SK-N-DZ (cell line): ENCODE measurements around the gene CD63.

Experiments used
- DNase-seq: peaks from one replicate; pipeline ENCODE4 v3.0.0-alpha.2; 2015; ENCODE audit warnings: low spot score

The CD63 gene

DNA sequence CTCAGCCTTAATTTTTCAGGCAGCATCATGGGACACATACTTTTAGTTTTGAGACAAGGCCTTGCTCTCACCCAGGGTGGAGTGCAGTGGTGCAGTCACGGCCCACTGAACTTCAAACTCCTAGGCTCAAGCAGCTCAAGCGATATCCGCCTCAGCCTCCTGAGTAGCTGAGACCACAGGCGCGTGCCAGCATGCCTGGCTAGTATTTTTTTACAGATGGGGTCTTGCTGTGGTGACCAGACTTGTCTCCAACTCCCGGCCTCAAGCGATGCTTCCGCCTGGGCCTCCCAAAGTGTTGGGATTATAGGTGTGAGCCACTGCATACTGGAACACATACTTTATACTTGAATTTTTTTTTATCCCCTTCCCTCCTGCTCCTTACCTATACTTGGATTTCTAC lies 5.9 kb downstream of the CD63 start:
- no peak for DNase-seq

DNA sequence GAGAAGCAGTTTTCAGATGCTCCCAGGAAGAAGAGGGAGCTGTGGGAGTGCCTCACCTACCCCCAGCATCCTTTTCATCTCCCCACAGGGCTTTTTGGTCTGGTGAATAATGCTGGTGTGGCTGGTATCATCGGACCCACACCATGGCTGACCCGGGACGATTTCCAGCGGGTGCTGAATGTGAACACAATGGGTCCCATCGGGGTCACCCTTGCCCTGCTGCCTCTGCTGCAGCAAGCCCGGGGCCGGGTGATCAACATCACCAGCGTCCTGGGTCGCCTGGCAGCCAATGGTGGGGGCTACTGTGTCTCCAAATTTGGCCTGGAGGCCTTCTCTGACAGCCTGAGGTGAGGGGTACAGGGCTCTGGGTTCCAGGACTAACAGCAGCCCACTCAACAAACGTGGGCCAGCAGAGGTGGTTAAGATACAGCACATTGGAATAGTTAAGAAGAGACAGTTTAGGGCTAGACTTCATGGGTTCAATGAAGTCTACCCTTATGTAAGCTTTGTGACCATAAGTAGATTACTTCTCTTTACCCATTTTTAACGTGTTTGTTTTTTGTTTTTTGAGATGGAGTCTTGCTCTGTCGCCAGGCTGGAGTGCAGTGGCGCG lies 7.1 kb downstream of the CD63 start:
- no peak for DNase-seq

DNA sequence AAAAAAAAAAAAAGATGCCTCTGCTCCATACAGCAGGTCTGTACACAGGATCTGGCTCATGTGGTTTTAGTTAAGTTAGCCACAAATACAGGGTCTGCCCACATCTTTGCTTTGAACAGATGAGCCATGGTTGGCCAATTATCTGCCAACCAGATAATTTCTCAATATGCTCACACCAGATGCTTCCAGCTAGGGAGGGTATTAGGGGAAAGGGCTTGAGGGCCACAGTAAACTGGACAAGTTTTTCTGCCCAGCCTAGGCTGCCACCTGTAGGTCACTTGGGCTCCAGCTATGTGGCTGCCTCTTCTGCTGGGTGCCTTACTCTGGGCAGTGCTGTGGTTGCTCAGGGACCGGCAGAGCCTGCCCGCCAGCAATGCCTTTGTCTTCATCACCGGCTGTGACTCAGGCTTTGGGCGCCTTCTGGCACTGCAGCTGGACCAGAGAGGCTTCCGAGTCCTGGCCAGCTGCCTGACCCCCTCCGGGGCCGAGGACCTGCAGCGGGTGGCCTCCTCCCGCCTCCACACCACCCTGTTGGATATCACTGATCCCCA lies 7.8 kb downstream of the CD63 start:
- no peak for DNase-seq

DNA sequence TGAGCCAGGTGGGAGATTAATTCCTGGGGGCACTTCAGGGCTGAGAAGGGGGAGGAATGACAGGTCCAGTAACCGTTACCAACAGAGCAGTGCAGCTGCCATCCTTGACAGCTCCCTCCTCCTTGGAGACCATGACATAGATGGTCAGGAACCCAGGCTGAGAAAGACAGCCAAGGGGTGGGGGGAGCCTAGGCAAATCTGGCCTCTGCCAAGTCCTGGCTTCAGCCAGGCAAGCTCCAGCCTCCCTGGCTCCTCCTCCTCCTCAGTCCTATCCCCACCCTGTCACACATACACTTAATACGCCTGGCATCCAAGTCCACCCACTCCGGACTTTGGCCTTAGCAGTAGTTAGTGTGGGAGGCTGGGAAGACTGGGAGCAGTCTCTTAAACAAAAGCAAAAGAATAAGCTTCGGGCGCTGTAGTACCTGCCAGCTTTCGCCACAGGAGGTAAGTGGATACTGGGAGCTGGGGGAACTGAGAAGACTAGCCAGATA lies 8.7 kb downstream of the CD63 start, which contains the start of gene RDH5:
TSS of gene RDH5 (plus strand) at position 323 of the 494 bp plus-strand sequence. CDS start 792 bp downstream, outside the sequence.
- DNase-seq, result no peak

DNA sequence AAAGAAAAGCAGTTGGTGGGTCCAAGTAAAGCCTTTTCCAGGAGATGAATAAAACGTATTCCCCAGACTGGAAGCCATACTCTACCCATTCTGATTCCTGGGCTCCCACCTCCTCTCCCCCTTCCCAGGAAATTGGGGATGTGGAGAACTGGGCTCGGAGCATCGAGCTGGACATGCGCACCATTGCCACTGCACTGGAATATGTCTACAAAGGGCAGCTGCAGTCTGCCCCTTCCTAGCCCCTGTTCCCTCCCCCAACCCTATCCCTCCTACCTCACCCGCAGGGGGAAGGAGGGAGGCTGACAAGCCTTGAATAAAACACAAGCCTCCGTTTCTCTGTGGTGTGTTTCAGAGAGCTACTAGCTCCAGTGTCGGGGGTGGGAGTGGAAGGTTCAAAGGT lies 9.4 kb downstream of the CD63 start:
- no peak for DNase-seq

DNA sequence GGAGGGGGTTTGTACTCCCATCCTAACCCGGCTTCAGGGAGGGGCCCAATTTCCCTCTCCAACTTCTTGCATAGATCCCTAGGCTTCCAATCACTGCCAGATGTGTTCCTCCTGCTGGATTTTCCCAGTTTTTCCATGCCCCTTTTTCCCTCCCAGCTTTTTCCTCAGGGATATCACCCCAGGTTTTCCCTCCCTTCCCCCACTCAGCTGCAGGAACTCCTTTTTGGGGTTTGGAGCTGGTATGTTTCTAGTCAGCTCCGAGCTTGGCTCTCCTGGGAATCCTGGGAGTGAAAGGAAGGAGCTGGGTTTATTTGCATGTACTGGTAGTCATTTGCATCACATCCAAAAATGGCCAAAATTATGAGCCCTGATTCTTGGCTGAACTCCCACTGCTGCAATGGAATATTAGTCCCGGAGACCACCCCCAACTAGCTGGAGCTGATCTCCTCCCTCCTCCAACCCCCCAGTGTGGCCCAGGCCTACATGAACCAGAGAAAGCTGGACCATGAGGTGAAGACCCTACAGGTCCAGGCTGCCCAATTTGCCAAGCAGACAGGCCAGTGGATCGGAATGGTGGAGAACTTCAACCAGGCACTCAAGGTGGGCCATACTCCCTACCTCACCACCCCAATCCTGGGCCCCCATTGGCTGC lies 10.1 kb downstream of the CD63 start:
- no peak for DNase-seq

DNA sequence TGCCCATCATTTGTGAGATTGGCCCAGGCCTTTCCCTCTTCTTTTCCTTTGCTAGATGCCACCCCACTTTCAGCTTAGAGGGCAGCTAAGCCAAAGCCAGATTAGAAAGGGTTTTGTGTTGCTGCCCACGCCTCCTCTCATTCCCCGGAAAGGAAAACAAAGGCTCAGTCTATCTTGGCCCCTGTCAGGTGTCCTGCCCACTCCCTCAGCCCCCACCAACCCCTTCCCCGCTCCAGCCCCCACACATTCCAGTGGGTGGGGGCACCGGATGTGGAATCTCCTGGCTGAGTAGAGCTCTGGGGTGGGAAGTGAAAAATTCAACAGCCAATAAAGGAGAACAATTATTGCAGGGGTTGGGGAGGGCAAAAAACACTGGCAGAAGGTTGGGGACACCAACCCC lies 10.8 kb downstream of the CD63 start:
- no peak for DNase-seq

DNA sequence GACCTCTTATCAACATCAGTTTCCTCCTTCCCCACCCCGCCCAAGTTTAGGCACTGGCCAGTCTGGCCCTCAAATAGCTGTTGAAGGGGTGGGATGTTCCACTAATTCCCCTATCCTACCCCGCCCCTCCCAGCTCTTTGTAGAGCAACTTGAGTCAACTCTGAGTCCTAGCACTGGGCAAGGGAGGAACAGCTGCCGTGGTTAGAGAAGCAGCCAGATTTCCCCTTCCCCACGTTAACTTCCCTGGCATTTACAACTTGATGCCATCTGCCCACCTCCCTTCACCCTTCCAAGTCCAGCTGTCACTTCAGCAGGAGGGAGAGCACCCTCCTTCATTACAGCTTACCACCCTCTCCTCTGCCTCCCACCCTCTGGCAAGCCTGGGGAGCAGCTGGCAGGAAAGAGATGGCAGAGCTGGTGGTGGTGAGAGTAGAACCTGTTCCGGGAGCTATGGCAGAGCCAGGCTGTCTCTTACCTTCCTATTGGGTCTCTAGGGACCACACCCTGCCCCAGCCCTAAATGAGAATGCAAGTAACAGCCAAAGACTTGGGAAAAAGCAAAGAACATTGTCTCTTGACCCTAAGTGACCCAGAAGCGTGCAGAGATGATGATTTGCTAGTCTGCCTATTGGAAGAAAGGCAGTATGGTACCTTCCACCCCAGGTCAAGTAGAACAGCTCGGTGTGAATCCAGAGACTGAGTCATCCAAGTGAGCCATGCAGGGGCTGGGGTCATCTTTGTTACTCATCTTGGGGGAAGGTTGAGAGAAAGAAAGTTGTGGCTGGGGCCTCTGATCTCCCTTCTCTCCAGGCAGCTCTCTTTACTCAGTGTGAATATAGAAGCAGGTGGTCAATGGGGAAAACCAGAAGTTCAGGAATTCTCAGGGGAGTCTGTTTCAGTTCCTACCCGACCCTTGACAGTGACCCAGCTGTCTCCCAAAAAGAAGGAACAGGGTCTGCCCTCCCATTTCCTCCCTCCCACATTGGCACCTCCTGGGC lies 11.5 kb downstream of the CD63 start:
- no peak for DNase-seq

DNA sequence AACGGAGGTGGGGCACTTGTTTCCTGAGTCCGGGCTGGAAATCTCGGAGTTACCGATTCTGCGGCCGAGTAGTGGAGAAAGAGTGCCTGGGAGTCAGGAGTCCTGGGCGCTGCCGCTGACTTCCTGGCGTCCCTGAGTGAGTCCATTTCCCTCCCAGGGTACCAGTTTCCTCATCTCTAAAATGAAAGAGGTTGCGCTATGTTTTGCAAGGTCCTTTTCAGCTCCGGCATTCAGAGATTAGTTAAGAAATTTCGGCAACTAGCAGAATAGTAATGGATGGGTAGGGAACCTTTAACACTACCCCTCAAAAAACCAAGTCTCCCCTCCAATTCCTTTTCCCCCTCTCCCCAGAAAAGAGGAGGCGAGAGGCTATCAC lies 12.2 kb downstream of the CD63 start:
- no peak for DNase-seq

DNA sequence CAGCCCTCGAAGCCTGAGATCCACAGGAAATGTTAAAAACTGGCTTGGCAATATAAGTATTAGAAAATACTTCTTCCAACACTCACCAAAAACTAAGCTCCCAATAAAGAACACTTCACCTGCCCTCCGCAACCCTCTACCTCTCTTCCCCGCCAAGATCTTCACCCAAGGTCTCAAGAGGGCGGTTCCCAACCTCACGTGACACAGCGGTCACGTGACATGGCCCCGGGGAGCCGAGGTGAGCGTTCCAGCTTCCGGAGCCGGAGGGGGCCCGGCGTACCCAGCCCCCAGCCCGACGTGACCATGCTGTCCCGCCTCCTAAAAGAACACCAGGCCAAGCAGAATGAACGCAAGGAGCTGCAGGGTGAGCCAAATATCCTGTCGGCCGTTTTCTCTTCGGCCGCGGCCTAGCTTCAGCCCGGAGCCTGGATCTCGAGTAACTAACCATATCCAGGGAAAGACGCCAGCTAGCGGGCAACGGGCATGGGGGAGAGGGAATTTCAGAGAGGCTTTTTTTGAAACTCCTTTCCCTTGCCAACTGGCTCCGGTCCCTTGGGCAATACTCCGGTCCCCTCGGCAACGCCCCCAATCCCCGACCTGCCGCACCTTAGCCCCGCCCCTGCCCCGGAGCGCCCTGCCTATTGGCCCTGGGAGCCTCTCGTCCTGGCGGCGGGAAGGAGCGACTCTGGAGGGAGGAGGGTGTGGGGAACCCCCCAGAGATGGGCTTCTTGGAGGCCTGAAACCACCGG lies 12.8 kb downstream of the CD63 start, which contains the start of gene BLOC1S1:
TSS of gene BLOC1S1 (plus strand) at position 214 of the 749 bp plus-strand sequence. CDS start at position 220, 6 bp downstream.
- DNase-seq, result peak; percentile 94

DNA sequence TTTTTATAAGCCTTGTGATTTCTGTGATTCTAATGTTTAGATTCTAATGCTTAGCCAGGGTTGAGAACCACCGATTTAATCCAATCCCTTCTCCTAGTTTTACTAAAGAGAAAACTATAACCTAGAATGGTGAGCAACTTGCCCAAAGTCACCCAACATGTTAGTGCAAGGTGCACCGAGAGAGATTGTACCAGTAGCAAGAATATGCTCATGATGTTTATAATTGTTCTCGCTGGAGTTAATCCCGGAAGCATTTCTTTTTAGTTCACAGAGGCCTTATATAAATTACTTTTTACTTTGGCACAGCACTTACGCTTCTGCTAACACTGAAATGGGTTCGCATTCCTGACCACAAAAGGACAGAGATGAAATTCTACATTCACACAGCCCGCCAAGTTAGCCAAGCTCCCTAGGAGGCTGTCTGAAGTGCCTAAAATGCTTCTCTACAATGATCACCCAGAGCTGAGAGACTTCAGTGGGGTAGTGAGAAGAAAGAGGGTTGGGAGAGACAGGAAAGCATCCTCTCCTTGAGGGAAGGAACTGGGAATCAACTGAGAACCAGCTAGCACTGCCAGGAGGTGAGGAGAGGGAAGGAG lies 13.5 kb downstream of the CD63 start:
- no peak for DNase-seq

DNA sequence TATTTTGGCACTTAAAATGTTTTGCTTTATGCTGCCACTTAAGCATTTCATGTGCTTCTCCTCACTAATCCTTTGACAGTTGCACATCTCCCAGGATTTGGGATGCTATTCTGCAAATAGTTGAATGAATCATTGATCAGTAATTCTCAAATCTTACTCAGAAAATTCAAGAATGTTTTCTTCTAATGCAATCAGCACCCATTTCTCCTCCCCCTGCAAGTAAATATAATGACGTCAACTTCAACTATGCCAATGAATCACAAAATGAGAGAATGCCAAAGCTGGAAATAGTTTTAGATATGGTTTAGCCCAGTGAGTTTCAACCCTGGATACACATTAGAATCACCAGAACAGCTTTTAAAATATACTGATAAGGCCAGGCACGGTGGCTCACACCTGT lies 15.1 kb downstream of the CD63 start:
- no peak for DNase-seq

DNA sequence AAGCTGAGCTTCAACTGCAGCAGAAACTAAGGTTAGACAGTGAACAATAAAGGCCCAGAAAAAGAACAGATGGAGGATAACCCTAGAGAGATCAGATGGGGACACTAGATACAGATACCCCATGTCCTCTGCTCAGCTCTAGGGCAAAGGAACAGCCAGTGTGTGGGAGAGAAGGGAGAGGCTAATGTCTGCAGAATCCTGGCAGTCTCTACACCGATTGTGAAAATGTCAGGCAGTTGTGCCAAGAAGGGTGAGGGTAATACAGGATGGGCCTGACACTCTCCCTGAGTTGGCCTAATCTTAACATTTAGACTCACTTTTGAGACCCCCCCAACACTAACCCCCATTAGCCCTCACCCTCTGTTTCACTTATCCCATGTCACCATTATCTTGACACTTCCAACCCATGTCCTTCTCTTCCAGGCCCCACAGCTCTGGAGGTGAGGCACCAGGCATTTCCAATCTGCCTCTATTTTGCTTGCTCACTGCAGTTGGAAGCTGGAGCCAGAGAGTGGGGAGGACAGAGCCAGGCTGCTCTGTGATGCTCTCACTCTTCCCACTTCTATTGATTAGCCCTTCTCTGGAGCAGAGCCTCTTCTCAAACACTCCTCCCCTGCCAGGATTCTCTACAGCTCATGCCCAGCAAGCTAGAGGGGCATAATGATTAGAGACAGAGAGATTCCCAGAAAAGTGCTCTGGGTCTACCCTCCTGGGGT lies 16.0 kb downstream of the CD63 start:
- no peak for DNase-seq

DNA sequence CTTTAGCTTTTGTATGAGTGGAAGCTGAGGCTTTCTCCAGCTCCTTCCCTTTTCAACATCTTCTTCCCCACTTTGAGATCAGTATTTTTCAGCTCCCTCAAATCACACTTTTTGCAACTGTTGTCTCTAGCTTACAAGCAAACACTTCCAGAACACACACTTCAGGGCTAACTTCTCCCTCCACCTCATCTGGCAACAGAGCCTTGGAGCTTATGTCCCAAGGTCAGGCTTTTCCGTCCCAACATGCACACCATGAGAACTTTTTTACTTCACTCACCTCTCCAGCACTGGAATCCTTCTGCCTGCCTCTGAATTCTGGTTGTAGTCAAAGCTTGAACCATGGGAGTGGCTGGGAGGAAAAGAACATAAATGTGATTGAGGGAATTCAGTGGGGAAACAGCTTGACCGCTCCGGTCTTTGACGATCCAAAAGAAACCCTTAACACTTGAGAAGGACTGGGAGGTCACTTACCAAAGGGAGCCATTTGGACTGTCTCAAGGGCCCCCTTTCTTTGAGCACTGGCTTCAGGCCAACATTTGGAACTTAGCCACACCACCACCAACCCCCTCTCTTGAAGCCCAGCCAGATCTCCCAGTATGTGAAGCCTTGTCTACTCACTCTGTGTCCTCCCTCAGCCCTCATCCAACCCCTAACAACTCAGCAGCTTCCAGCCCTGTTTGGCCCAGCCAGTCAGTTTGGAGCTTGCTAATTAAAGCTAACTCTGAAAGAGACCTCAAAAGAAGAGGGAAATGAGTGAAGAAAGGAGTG lies 16.8 kb downstream of the CD63 start:
- DNase-seq, result no peak

DNA sequence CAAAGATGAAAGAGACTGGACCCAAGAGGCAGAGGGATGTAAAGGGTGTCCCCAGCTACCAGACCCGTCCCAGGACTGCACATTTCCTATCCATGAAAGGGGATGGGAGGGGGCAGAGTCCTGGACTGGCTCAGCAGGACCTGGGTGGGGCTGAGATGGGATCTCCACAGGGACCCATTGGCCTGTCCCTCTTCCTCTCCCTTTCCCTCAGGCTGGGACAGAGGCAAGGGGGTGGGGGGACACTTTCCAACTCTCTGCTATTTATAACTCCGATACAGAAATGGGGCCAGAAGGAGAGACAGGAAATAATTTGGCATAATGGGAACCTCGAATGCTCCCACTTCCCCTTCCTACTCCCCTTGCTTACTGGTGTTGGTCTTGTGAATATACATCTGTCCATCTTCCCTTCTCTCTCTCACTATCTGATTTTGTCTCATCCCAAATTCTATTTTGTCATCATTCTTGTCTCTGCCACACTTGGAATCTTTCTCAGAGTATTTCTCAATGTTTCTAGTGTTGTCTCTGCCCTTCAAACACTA lies 20.0 kb downstream of the CD63 start:
- DNase-seq, result no peak

DNA sequence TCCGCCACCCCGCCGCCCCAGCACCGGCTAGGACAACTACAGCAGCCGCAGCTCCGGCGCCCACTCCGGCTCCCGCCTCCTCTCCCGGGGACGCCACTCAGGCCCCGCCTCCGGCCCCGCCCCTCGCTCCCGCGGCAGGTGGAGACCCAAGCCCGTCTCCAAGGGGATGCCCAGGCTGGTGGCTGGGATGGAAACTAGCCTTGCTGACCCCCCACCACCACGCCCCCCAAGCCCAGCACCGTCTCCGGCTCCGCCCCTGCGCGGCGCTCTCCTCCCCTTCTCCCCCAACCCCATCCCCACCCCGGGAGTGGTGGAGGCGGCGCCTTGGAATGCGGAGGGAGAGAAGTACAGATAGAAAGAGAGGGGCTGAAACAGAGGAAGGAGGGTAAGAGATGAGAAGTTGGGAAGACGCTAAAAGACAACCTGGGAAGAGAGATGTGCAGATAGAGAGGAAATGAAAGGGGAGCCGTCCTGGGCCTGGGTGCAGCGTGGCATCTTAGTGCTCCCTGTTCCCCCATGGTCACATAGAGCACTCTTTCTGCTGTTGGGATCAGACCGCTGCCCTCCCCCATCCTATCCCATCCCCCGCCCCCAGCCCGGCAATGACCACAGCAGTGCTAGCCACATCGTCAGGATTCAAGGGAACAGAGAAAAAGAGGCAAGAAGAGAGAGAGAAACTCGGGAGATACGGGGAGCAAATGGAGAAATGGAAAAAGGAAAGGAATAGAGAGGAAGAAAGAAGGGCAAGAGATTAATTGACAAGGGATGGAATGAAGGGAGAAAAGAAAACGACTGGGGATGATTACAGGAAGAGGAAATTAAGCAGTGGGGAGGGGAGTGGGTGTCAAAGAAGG lies 20.7 kb downstream of the CD63 start, which contains the start of gene ITGA7:
TSS of gene ITGA7 (minus strand) at position 64 of the 854 bp plus-strand sequence. CDS start 222 bp downstream, outside the sequence.
- DNase-seq, result peak; percentile 85

DNA sequence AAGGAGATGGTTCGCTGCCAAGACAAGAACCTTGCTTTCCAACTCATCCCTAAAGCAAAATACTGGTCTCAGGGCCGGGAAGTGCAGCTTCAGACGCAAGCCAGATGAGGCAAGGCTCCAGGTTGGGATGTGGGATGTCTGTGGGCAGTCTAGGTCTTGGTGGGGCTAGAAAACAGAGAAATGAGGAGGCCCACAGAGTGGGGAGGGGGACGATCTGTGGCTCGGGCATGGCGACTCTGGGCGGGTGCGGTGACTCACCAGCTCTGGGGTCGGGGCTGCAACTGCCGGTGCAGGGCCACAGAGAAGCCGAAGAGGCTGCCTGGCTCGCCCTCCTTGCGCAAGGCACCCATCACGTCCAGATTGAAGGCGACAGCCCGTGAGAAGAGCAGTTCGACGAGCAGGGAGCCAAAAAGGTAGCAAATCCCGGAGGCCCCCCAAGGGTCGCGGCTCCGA lies 21.6 kb downstream of the CD63 start:
- DNase-seq, result peak; percentile 22
